Measurements from ENCODE around the gene FAAP20. TPM values are rescaled to one million over a fixed set of nuclear protein-coding genes. Genes with fewer than 3 reads are reported as not detected.

The FAAP20 gene
- total and polyA plus RNA-seq, 9 of the 15 experiments (the other 6 are each of a cell fraction or from before 2014, with no cell fraction given) = 0.58 to 143 (median 9.9) TPM

DNA sequence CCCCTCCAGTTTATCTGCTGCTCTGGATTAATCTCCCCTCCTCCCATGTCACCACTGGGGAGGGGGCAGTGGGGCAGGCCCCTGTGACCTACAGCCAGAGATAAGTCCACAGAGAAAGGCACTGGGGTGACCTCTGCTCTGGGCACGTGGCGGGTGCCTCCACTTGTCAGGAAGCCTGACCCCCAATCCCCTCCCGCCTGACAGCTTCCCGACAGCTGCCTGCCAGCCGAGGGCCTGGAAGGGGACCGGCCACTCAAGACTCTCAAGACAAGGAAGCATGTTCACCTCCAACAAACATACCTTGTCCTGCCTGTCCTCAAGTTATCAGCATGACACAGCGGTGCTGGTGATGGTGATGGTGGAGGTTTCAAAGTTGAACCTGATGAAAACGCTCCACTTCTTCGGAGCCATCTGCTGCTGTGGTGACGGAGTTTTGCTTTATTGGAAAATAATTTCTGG, 3.2 kb upstream of the FAAP20 start (continued):
- TF ChIP-seq, protein P1, sequence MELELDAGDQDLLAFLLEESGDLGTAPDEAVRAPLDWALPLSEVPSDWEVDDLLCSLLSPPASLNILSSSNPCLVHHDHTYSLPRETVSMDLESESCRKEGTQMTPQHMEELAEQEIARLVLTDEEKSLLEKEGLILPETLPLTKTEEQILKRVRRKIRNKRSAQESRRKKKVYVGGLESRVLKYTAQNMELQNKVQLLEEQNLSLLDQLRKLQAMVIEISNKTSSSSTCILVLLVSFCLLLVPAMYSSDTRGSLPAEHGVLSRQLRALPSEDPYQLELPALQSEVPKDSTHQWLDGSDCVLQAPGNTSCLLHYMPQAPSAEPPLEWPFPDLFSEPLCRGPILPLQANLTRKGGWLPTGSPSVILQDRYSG (tag; conservative IDR thresholded peaks at IDR 0.05; ENCODE audit: low read depth) = peak; percentile 80
- TF ChIP-seq SRSF3 (IDR thresholded peaks at IDR 0.05; ENCODE audit: insufficient read depth, low read length) (no peak), ETV5 (CRISPR knock-in tag; IDR thresholded peaks at IDR 0.05; ENCODE audit: low read depth) (peak; percentile 66; the same call in 1 of the 2 replicates), FOXJ2 (tag; IDR thresholded peaks at IDR 0.05) (no peak), BCOR (IDR thresholded peaks at IDR 0.05) (no peak), SIN3B (IDR thresholded peaks at IDR 0.05; ENCODE audit: low read depth) (no peak), C11orf30 (IDR thresholded peaks at IDR 0.05; ENCODE audit: low read depth) (no peak; the same call in 1 of the 2 replicates), THRAP3 (IDR thresholded peaks at IDR 0.05; ENCODE audit: borderline replicate concordance) (no peak), POLR3A (IDR thresholded peaks at IDR 0.05; ENCODE audit: borderline replicate concordance, extremely low read depth, insufficient read depth, insufficient read length) (no peak), NFE2 (IDR thresholded peaks at IDR 0.05; ENCODE audit: low read depth) (peak; percentile 69; the same call in 1 of the 2 replicates), ZBTB7A (IDR thresholded peaks at IDR 0.05; ENCODE audit: borderline replicate concordance, control insufficient read depth, low read depth, low read length) (peak; percentile 61; the same call in 1 of the 2 replicates), TCF7L2 (IDR thresholded peaks at IDR 0.05; ENCODE audit: low read depth, low read length) (no peak), YY1 (IDR thresholded peaks at IDR 0.05; ENCODE audit: borderline replicate concordance in 1 of 3, control insufficient read depth in 1 of 3, extremely low read depth in 1 of 3, insufficient read depth in 3 of 3, insufficient read length in 1 of 3, insufficient replicate concordance in 2 of 3, low read depth in 1 of 3, low read length in 2 of 3) (peak in 1 of 3 experiments; percentile 17)
- TF ChIP-seq, protein P2, sequence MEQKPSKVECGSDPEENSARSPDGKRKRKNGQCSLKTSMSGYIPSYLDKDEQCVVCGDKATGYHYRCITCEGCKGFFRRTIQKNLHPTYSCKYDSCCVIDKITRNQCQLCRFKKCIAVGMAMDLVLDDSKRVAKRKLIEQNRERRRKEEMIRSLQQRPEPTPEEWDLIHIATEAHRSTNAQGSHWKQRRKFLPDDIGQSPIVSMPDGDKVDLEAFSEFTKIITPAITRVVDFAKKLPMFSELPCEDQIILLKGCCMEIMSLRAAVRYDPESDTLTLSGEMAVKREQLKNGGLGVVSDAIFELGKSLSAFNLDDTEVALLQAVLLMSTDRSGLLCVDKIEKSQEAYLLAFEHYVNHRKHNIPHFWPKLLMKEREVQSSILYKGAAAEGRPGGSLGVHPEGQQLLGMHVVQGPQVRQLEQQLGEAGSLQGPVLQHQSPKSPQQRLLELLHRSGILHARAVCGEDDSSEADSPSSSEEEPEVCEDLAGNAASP (IDR thresholded peaks at IDR 0.05) = no peak
- TF ChIP-seq, protein P3, sequence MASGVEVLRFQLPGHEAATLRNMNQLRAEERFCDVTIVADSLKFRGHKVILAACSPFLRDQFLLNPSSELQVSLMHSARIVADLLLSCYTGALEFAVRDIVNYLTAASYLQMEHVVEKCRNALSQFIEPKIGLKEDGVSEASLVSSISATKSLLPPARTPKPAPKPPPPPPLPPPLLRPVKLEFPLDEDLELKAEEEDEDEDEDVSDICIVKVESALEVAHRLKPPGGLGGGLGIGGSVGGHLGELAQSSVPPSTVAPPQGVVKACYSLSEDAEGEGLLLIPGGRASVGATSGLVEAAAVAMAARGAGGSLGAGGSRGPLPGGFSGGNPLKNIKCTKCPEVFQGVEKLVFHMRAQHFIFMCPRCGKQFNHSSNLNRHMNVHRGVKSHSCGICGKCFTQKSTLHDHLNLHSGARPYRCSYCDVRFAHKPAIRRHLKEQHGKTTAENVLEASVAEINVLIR (CRISPR knock-in tag; IDR thresholded peaks at IDR 0.05) = no peak
- TF ChIP-seq, protein P4, sequence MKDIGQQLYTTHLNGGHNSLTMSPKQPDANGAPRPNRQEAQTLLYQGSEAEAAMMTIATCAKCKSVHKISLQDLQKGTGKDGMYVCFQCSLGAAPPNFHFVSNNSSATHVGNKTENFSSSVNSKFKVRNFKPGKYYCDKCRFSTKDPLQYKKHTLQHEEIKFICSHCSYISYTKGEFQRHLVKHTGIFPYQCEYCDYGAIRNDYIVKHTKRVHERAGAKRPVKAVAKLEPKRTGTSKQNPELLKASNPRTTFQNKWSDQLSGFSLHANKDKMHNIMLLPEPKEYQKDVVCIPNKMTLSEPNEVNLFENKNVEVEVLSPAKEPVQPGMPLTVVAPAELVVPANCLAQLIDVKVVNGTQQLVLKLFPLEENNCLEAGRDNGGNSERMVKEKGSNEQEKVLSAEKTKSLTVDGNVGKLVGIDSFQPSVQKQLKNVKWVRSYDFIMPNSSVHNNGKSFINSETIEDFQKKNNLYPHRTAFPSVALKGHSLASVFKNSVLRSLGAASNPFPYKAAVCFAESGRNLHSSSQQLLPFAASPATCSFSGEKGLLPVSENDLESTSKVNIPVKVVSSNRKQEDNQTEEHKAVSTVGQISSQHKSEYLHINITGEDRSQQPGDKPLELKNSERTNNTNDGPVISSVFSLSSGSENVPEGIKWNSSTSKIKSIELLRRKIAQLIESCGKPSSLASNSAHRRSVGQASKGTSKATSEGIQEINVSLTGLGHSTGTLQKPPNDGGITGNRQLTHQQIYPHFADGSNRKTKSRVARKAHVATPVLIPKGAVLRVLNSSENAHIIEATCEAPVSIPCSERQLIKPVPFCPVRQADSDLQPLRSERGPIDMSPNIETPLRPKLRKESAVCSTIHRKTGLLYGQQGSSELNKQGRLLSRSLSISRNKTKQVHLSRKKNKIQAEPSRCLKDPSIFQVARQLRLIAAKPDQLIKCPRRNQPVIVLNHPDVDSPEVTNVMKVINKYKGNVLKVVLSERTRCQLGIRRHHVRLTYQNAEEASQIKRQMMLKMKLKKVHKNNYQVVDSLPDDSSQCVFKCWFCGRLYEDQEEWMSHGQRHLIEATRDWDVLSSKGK (CRISPR knock-in tag; IDR thresholded peaks at IDR 0.05) = no peak
- TF ChIP-seq, protein P5, sequence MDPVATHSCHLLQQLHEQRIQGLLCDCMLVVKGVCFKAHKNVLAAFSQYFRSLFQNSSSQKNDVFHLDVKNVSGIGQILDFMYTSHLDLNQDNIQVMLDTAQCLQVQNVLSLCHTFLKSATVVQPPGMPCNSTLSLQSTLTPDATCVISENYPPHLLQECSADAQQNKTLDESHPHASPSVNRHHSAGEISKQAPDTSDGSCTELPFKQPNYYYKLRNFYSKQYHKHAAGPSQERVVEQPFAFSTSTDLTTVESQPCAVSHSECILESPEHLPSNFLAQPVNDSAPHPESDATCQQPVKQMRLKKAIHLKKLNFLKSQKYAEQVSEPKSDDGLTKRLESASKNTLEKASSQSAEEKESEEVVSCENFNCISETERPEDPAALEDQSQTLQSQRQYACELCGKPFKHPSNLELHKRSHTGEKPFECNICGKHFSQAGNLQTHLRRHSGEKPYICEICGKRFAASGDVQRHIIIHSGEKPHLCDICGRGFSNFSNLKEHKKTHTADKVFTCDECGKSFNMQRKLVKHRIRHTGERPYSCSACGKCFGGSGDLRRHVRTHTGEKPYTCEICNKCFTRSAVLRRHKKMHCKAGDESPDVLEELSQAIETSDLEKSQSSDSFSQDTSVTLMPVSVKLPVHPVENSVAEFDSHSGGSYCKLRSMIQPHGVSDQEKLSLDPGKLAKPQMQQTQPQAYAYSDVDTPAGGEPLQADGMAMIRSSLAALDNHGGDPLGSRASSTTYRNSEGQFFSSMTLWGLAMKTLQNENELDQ (CRISPR knock-in tag; IDR thresholded peaks at IDR 0.05; ENCODE audit: borderline replicate concordance) = no peak
